ENCODE results near the gene B4GALNT3. TPM values are rescaled to one million over a fixed set of nuclear protein-coding genes. Genes with fewer than 3 reads are reported as not detected.

B4GALNT3 gene
- total RNA-seq, 2 experiments from 2014 or later, result 1.2 to 1.9 TPM

Other genes with a start within 250 kb of the B4GALNT3 start
- under 1 TPM in 1 of 2 experiments, not detected in 1; 0.43 TPM for gene SLC6A12, start 245.8 kb upstream of the B4GALNT3 start, total RNA-seq
- gene SLC6A13, start 197.1 kb upstream of the B4GALNT3 start, total RNA-seq, result under 1 TPM in 1 of 2 experiments, not detected in 1; 0.39 TPM
- gene KDM5A, start 70.6 kb upstream of the B4GALNT3 start, total RNA-seq, result 10 to 100 TPM; 59.7 to 63.5 TPM
- 10 to 100 TPM; 14.4 to 14.7 TPM for gene CCDC77, start 58.3 kb upstream of the B4GALNT3 start, total RNA-seq
- 1 to 10 TPM; 5.1 to 7.5 TPM for gene NINJ2, start 203.5 kb downstream of the B4GALNT3 start, total RNA-seq

Data from activated CD4-positive, alpha-beta memory T cell treated with anti-CD3 and anti-CD28 coated beads for 36 hours (primary cell).